HG03571 (cell line): ENCODE results near the gene CACNG7.
"Not testable (repeated sequence)": the region's sequence is repeated elsewhere in the genome, so short reads cannot be mapped to it uniquely, and the experiment has no call there.

ENCODE experiments used
- ATAC-seq: cut with Tn5 transposase; IDR thresholded peaks from one replicate; pipeline ENCODE4 v1.9.1; 2021; ENCODE audit not compliant: unreplicated experiment

The CACNG7 gene, protein sequence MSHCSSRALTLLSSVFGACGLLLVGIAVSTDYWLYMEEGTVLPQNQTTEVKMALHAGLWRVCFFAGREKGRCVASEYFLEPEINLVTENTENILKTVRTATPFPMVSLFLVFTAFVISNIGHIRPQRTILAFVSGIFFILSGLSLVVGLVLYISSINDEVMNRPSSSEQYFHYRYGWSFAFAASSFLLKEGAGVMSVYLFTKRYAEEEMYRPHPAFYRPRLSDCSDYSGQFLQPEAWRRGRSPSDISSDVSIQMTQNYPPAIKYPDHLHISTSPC

DNA sequence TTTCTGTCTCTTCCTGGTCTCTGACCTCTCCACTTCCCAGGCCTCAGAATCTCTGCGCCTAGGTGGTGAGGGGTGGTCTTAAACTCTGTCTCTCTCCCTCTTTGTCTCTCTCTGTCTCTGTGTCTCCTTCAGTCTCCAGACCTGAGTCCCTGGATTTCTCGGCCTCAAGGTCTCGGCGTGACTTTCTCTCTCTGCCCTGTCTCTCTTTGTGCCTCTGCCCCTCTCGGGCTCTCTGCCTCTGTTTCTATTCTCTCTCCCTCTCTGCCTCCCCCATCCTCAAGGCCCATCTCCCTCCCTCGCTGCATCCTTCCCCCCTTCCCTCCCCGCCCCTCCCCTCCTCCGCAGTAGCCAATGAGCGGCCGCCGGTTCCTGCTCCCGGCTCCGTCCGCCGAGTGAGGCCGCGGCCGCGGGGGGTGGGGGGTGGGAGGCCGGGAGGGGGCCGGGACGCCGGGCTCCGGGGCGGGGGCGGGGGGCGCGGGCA lies at the start of gene CACNG7:
TSS of gene CACNG7 (plus strand) at position 344 of the 481 bp plus-strand sequence. CDS start 3,554 bp downstream, outside the sequence.
- no peak for ATAC-seq

DNA sequence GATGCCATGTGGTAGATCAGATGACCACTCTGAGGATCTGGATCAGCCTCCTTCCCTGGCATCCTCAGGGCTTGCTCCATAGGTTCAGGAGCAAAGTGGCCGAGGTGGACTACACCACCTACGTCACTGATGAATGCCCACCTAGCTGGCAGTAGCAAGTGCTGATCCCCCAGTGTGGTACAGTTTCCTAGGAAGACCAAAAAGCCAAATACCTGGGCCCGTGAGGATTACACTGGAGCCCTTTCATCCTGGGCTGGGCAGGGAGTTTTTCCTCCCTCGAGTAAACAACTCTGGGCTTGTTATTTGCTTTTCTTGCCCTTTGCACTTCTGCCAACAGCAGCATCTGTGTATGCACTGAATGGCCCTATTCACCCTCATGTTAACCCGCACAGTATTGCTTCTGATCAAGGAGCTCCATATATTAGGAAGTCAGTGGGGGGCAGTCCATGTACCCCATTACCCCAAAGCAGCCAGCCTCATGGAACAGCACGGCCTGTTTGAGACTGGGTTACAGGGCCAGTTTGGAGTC lies 44.7 kb upstream of the CACNG7 start:
- no peak for ATAC-seq

DNA sequence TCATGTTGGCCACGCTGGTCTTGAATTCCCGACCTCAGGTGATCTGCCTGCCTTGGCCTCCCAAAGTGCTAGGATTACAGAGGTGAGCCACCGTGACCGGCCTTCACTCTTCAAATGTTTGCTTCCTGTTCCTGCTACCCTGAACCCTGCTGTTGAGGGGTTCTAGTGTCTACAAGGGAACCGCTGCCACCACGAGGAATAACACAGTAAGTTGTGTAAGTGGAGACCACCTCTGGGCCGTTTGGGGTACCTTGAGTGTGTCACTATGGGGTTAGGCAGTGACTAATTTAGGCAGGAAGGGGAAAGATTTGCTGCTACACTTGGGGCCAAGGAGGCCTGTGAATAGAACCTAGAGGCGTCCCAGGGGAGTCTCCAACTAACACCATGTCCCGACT lies 43.6 kb upstream of the CACNG7 start:
- no peak for ATAC-seq

DNA sequence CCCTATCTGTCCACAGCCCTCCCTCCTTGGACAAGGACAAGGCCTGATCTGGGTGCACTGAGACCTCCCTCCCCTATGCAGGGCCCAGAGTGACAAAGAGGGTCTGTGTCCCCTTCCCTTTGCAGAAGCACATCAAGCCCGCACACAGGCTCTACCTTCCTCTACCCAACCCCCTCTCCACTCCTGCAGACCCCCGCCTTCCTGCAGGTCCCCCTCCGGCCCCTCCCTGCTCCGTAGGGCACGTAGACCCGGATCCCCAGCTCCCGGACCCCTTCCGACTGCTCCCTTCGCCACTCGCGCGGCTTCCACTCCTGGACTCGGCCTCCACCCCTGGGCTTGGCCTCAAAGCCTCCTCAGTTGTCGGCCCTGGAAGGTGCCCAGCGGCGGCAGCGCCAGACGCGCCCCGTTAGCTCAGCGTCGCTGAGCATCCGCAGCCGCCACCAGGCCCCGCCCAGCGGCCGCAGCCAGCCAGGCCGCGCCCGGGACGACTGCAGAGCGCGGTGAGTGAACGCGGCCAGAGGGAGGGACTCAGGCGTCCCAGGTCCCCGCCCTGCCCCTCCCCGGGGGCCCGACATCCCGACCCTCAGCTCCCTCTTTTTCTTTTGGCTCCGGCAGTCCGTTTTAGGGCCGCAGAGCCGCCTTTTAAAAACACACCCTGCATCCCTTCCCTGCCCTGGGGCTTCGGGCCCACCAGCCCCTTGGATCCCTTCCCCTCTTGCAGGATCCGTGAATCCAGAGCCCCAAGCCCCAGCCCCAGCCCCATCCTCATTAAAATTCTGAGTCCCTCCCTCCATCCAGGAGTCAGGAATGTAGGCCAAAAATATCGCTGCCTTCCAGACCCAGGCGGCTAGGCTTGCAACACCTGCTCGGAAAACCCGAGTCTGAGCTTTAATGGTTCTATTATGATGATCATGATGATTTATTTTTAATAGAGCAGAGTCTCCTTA lies 42.9 kb upstream of the CACNG7 start:
- no peak for ATAC-seq

DNA sequence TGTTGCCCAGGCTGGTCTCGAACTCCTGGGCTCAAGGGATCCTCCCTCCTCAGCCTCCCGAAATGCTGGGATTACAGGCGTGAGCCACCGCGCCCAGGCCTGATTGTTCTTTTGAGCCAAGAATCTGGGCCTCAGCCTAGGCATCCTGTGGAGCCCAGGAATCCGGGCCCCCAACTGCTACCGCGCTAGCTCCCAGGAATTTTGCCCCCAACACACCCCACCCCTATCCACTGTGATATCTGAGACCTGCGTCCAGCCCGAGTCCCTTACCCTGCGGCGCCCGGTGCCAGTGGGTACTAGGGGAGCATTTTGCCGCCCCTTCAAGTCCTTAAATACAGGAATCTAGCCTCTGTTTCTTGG lies 42.2 kb upstream of the CACNG7 start:
- ATAC-seq = no peak

DNA sequence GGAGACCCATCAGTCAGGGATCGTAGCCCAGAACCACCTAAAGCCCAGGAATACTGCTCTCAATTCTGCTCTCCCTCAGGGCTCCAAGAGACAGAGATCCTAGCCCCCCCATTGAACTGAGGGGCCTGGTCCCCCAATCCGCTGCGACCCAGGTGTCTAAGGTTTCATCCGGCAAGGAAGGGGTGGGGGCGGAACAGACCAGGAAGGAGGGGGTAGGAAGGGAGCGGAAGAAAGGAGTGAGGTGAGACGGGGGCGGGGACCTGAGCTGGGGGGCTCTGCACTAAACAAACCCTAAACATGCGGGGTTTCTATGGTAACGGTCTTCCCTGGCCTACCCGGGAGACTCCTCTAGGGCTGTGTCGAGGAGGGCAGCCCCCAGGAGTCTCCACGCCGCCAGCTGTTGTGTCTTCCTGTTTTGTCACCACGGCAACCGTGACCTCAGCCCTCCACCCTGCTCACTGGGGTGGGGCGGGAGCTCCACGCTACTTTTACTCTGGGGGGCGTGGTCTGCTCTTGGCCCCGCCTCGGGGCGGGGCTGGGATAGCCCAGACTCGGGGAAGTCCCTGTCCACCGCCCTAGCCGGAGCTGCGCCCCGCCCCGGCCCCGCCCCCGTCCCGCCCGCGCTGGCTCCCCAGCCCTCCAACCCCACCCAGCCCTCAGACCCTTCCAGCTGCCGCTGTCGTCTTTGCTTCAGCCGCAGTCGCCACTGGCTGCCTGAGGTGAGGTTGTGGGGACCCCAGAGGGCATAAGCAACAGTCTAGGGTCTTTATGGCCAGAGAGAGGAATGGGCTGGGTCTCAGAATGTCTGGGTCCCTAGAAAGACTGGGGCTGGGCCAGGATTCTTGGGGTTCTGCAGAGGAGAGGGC lies 41.6 kb upstream of the CACNG7 start, which contains the start of gene MYADM:
TSS of gene MYADM (plus strand) at position 659 of the 866 bp plus-strand sequence. CDS start 5,647 bp downstream, outside the sequence.
- peak; percentile 64 for ATAC-seq

DNA sequence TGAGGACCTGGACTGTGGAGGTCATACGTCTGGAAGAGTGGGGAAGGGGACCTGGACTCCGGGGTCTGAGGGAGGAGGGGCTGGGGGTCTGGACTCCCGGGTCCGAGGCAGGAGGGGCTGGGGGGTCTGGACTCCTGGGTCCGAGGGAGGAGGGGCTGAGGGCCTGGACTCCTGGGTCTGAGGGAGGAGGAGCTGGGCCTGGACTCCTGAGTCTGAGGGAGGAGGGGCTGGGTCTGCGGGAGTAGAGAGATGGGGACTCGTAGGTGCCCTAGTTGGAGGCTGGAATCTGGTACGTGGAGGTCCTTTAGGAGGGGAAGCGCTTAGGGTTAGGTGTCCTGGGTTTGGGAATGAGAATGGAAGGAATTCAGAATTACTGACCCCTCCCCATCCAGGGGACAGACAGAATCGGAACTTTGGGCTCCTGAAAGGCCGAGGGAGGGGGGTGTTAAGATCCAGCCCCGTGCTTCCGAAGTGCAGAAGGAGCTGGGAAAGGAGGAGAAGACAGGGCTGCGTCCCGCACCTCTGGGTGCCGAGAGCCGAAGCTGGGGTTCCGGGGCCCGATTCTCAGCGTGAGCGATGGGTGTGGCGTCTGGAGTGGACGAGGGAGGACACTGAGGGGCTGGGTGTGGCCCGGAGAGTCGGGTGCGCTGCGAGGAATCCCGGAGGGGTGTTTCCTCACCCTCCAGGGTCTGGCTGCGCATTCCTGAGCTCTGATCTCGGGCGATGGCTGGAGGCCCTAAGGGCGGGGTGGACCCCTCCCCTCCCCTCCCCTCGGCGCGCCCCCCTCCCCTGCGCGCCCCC lies 40.8 kb upstream of the CACNG7 start:
- ATAC-seq = no peak

DNA sequence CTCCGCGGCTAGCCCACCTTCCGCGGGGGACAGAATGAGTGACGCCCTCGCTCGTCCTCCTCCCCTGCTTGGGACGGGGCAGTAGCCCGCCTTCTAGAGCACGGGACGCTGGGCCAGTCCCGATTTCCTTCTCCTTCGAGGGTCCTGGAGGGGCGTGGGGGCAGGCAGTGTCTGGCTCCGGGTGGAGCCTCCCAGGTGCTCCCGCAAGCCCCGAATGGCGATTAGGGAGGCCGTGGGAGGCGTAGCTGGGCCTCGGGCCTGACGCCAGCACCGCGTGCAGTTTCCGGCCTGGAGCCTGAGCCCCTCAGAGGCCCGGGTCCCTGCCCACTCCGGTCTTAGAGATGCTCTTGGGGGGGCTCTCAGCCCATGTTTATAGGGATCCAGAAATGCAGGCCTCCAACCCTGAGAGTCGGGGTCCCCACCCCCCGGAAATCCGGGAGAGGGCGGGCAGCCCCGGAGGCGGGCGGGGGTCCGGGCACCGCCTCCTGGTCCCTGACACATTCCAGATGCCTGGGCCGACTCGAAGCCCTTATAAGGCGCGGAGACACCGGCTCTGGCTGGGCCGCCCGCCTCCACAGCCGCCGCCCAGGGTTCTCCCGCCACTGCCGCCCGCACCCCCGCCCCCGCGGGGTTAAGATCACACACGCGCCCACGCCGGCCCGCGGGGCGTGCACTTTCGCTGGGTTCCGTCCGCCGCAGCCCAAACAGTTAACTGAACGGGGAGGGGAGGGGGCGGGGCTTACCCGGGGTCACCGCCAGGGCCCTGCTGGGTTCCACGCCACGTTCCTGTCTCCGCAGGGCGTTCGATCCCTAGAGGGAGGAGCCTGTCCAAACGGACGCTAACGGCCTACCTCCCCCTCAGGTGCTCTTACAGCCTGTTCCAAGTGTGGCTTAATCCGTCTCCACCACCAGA lies 39.9 kb upstream of the CACNG7 start:
- peak; percentile 27 for ATAC-seq

DNA sequence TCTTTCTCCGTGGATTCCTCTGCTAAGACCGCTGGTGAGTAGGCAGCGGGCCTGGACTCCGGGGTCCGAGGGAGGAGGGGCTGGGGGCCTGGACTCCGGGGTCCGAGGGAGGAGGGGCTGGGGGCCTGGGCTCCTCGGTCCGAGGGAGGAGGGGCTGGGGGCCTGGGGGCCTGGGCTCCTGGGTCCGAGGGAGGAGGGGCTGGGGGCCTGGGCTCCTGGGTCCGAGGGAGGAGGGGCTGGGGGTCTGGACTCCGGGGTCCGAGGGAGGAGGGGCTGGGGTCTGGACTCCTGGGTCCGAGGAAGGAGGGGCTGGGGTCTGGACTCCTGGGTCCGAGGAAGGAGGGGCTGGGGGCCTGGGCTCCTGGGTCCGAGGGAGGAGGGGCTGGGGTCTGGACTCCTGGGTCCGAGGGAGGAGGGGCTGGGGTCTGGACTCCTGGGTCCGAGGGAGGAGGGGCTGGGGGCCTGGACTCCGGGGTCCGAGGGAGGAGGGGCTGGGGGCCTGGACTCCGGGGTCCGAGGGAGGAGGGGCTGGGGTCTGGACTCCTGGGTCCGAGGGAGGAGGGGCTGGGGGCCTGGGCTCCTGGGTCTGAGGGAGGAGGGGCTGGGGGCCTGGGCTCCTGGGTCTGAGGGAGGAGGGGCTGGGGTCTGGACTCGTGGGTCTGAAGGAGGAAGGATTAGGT lies 39.1 kb upstream of the CACNG7 start:
- ATAC-seq = not testable (repeated sequence)

DNA sequence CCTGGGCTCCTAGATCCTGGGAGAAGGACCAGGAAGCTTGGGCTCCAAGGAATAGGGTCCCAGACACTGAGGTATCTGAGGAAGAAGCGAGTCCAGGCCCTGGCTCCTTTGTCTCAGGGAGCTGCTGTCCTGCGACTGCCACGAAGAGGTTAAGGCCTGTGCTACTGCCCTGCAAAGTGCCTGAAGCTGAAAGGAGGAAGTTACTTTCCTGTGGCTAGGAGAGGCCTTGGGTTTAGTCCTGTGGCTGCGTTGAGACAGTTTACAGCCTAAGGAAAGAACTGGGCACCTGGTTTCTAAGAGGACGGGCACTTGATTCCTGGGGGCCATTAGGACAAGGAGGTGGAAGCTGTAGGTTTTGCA lies 38.6 kb upstream of the CACNG7 start:
- ATAC-seq = no peak

DNA sequence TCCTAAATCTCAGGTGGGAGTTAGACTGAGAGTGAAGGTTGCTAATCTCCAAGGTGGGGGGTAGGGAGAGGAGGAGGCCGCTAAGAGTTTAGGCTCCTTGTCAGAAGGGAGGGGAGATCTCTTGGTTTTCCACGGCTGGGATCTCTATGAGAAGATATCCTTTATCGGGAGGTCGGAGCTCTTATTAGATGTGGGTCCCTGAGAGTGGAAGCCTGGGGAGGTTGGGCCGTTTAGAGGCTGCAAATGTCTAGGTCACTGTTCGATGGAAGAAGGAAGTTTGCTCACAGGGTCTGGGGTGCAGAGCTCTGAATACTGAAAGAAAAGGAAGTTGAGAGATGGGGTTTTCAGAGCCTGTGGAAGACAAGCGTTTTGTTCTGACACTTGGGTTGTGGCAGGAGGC lies 37.6 kb upstream of the CACNG7 start:
- ATAC-seq = no peak

DNA sequence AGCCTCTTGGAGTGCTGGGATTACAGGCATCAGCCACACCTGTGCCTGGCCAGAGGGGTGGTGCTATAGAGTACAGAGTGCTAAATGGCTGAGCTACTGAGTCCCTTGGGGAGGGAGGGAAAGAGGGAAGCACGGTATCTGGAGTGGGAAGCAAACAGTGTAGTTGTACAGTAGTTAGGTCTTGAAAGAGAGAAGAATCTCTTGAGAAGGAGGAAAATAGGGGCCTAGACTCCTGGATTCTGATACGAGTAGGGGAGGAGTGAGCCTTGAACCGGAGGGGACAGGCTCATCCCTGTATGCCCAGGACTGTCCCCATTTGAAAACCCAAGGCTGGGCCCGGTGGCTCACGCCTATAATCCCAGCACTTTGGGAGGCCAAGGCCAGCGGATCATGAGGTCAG lies 36.3 kb upstream of the CACNG7 start:
- ATAC-seq = no peak

DNA sequence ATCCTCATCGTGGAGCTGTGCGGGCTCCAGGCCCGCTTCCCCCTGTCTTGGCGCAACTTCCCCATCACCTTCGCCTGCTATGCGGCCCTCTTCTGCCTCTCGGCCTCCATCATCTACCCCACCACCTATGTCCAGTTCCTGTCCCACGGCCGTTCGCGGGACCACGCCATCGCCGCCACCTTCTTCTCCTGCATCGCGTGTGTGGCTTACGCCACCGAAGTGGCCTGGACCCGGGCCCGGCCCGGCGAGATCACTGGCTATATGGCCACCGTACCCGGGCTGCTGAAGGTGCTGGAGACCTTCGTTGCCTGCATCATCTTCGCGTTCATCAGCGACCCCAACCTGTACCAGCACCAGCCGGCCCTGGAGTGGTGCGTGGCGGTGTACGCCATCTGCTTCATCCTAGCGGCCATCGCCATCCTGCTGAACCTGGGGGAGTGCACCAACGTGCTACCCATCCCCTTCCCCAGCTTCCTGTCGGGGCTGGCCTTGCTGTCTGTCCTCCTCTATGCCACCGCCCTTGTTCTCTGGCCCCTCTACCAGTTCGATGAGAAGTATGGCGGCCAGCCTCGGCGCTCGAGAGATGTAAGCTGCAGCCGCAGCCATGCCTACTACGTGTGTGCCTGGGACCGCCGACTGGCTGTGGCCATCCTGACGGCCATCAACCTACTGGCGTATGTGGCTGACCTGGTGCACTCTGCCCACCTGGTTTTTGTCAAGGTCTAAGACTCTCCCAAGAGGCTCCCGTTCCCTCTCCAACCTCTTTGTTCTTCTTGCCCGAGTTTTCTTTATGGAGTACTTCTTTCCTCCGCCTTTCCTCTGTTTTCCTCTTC lies 35.1 kb upstream of the CACNG7 start:
- no peak for ATAC-seq

DNA sequence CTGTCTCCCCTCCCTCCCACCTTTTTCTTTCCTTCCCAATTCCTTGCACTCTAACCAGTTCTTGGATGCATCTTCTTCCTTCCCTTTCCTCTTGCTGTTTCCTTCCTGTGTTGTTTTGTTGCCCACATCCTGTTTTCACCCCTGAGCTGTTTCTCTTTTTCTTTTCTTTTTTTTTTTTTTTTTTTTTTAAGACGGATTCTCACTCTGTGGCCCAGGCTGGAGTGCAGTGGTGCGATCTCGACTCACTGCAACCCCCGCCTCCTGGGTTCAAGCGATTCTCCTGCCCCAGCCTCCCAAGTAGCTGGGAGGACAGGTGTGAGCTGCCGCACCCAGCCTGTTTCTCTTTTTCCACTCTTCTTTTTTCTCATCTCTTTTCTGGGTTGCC lies 34.5 kb upstream of the CACNG7 start:
- ATAC-seq = no peak

DNA sequence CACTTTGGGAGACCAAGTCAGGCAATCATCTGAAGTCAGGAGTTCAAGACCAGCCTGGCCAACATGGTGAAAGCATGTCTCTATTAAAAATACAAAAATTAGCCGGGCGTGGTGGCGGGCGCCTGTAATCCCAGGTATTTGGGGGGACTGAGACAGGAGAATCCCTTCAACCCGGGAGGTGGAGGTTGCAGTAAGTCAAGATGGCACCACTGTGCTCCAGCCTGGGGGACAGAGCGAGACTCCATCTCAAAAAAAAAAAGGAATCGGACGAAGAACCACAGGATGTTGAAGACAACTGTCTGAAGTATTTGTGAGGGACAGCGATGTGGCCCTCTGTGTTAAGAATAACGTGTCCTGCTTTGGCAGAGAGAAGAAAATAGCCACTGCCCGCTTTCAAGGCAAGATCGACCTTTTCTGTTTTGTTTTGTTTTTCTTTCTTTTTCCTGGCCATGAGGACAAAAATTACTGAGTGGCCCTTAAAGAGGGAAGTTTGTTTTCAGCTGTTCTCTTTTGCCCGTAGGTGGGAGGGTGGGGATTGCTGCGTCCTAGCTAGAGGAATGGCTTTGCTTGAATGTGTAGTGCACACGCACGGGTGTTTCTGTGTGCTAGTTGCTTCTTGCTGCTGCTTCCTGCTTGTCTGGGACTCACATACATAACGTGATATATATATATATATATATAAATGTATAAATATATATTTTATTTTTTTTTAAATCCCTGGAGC lies 33.3 kb upstream of the CACNG7 start:
- no peak for ATAC-seq

DNA sequence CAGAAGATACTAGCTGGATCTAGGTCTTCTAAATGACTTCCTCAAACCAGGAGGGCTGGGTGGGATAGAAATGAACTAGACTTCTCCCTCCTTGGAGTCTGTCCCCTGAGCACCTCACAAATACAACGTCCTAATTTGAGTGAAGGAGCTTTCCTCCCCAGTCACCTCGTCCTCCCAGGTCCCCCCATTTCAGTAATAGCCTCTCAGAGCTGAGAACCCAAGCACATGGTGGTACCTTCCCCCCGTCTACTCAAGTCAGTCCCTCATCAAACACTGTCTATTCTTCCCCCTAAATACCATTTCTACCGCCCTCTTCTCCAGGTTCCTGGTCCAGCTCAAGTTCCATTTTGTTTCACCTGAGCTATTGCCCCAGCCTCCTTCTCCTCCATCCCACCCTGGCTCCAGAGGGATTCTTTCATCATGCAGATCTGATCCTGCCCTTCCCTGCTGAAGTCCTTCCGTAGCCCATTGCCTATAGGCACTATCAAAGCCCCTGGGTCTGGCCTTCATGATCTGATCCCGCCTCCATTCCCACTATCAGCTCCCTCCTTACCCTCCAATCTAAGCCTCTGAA lies 32.3 kb upstream of the CACNG7 start:
- ATAC-seq = no peak

DNA sequence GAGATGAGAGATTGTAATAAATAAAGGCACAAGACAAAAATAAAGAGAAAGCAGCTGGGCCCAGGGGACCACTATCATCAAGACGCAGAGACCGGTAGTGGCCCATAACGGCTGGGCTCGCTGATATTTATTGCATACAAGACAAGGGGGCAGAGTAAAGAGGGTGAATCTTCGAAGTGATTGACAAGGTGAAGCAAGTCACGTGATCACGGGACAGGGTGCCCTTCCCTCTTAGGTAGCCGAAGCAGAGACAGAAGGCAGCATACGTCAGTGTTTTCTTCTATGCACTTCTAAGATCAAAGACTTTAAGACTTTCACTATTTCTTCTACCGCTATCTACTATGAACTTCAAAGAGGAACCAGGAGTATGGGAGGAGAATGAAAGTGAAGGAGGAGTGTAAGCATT lies 31.7 kb upstream of the CACNG7 start:
- ATAC-seq = no peak
